Upper lobe of right lung (tissue), 1 donor: ENCODE data around the gene KRTAP2-4. TPM values are rescaled to one million over a fixed set of nuclear protein-coding genes. Genes with fewer than 3 reads are reported as not detected.
"Not testable (repeated sequence)": the region's sequence is repeated elsewhere in the genome, so short reads cannot be mapped to it uniquely, and the experiment has no call there.

Experiments used
- ATAC-seq: fragments of 200-7000 bp; cut with Tn5 transposase; one replicate; pipeline ENCODE4 v1.9.1; 2020; ENCODE audit warnings: mild to moderate bottlenecking, moderate library complexity
- DNase-seq: peaks from one replicate; pipeline ENCODE4 v3.0.0-alpha.2; 2020
- H3K27ac ChIP-seq: fragments of 200-600 bp; one replicate; pipeline ENCODE4 v1.8.0; 2022
- H3K27me3 ChIP-seq: fragments of 200-600 bp; one replicate; pipeline ENCODE4 v1.8.0; 2022; ENCODE audit warnings: mild to moderate bottlenecking
- H3K36me3 ChIP-seq: fragments of 200-600 bp; one replicate; pipeline ENCODE4 v1.8.0; 2022
- H3K4me1 ChIP-seq: fragments of 200-600 bp; one replicate; pipeline ENCODE4 v1.8.0; 2022
- H3K4me3 ChIP-seq: fragments of 200-600 bp; one replicate; pipeline ENCODE4 v1.8.0; 2022; ENCODE audit warnings: mild to moderate bottlenecking
- H3K9me3 ChIP-seq: fragments of 200-600 bp; one replicate; pipeline ENCODE4 v1.8.0; 2022
- CTCF ChIP-seq: fragments of 200-600 bp; IDR thresholded peaks from one replicate; pipeline ENCODE4 v1.8.0; 2022; ENCODE audit warnings: antibody characterized with exemption
- intact Hi-C: fragments of 100-400 bp; cut with DNase I; formaldehyde crosslinking; loops from one replicate; pipeline ENCODE4 v1.11.0; 2022
- total RNA-seq: library from RNA; stranded (reverse); fragmentation: NEBNext Ultra II Directional; extraction: Animal tissue kit (Norgen Biotek cat#: 25700); gene quantifications from one replicate; pipeline ENCODE4 v1.2.1, GENCODE V29; 2021
- donor health status: DM: no; HTN: yes; CAD: no; lungs with severe emphysema.

Gene KRTAP2-4
- total RNA-seq, 1 donor from 2014 or later: not detected

- no peak for TF ChIP-seq CTCF
- ATAC-seq (no peak), DNase-seq (no peak)
- peaks cover 12% of the 10 kb centered on the region for H3K27me3 ChIP-seq
- intact Hi-C loops: no loop called here
- no peaks in the 10 kb centered on the region for H3K4me1 ChIP-seq
- H3K36me3 ChIP-seq: no peaks in the 10 kb centered on the region
- H3K4me3 ChIP-seq: no peak overlapping the region
- no peak overlapping the region for H3K27ac ChIP-seq
- H3K9me3 ChIP-seq: no peaks in the 10 kb centered on the region
Measured at GRCh38 chr17:41058741-41059140, 6.9 kb downstream of the KRTAP2-4 start.

- intact Hi-C loops: no loop called here
- no peaks in the 10 kb centered on the region for H3K4me1 ChIP-seq
- no peak for DNase-seq
- H3K36me3 ChIP-seq: no peaks in the 10 kb centered on the region
- H3K9me3 ChIP-seq: no peaks in the 10 kb centered on the region
- TF ChIP-seq CTCF: no peak
- H3K27ac ChIP-seq: no peak overlapping the region
- ATAC-seq: no peak
- peaks cover 9% of the 10 kb centered on the region for H3K27me3 ChIP-seq
- no peak overlapping the region for H3K4me3 ChIP-seq
Measured at GRCh38 chr17:41057547-41057946, 8.1 kb downstream of the KRTAP2-4 start.

- H3K27me3 ChIP-seq, H3K4me1 ChIP-seq, ATAC-seq, intact Hi-C loops, H3K36me3 ChIP-seq, H3K27ac ChIP-seq, H3K4me3 ChIP-seq, H3K9me3 ChIP-seq, DNase-seq: not testable (repeated sequence)
Measured at GRCh38 chr17:41055130-41055529, 10.5 kb downstream of the KRTAP2-4 start, which contains the start of gene KRTAP2-2. TSS of gene KRTAP2-2 (minus strand) at chr17:41055230. CDS start at chr17:41055211, 19 bp downstream.

- H3K27me3 ChIP-seq, intact Hi-C loops, H3K4me3 ChIP-seq, H3K9me3 ChIP-seq, DNase-seq, ATAC-seq, H3K36me3 ChIP-seq, H3K4me1 ChIP-seq, H3K27ac ChIP-seq: not testable (repeated sequence)
Measured at GRCh38 chr17:41054556-41054955, 11.1 kb downstream of the KRTAP2-4 start.

- intact Hi-C loops: no loop called here
- Histone ChIP-seq H3K4me3 (no peak overlapping the region), H3K9me3 (no peaks in the 10 kb centered on the region), H3K27ac (no peak overlapping the region), H3K27me3 (no peaks in the 10 kb centered on the region), H3K4me1 (no peaks in the 10 kb centered on the region), H3K36me3 (no peaks in the 10 kb centered on the region)
- TF ChIP-seq CTCF: no peak
- DNase-seq (no peak), ATAC-seq (peak; percentile 66)
Measured at GRCh38 chr17:41054025-41054424, 11.7 kb downstream of the KRTAP2-4 start.

GRCh38 chr17:41052566-41052965, 13.1 kb downstream of the KRTAP2-4 start:
- DNase-seq: no peak
- Histone ChIP-seq H3K4me3 (no peak overlapping the region), H3K4me1 (no peaks in the 10 kb centered on the region), H3K27me3 (no peaks in the 10 kb centered on the region), H3K36me3 (no peaks in the 10 kb centered on the region), H3K27ac (no peak overlapping the region), H3K9me3 (no peaks in the 10 kb centered on the region)
- no peak for TF ChIP-seq CTCF
- intact Hi-C loops: no loop called here
- no peak for ATAC-seq

- no peaks in the 10 kb centered on the region for H3K36me3 ChIP-seq
- intact Hi-C loops: no loop called here
- no peak for ATAC-seq
Measured at GRCh38 chr17:41049110-41049509, 16.6 kb downstream of the KRTAP2-4 start.

More at GRCh38 chr17:41049110-41049509, 16.6 kb downstream of the KRTAP2-4 start:
- DNase-seq: no peak
- Histone ChIP-seq H3K9me3 (no peaks in the 10 kb centered on the region), H3K4me3 (no peak overlapping the region), H3K27me3 (peaks cover 11% of the 10 kb centered on the region), H3K4me1 (no peaks in the 10 kb centered on the region), H3K27ac (no peak overlapping the region)
- TF ChIP-seq CTCF: no peak
